WI38 (cell line): Measurements from ENCODE around the gene UPK2.
"Not testable (repeated sequence)": the region's sequence is repeated elsewhere in the genome, so short reads cannot be mapped to it uniquely, and the experiment has no call there.

ENCODE experiments used
- H3K4me3 ChIP-seq: 2 replicates; pipeline ENCODE4 v1.5.1; 2011; ENCODE audit warnings: low read depth, mild to moderate bottlenecking, control low read depth, low read length
- TF ChIP-seq, protein P1 (sequence below): IDR thresholded peaks from 2 replicates; pipeline ENCODE4 v1.5.1; 2012; ENCODE audit warnings: low read depth, mild to moderate bottlenecking, control low read depth, low read length

UPK2 gene

DNA sequence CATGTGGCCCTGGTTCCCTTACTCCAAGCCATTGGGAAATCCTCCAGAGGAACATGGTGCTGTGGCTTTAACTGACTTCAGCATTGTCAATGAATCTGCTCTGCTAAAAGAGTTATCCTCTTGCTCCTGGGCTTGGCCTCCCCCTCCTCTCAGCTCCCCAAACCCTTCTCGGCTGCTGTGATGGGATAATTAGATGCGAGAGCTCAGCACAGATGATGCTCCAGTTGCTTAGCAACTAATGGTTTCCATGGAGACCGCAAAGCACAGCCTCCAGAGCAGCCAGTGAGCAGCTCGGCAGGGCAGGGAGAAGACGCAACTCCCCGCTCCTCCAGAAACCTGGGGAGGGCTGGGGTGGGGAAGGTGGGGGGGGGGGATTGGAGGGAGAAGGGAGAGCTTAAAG, 2.8 kb upstream of the UPK2 start:
- TF ChIP-seq, protein P1, sequence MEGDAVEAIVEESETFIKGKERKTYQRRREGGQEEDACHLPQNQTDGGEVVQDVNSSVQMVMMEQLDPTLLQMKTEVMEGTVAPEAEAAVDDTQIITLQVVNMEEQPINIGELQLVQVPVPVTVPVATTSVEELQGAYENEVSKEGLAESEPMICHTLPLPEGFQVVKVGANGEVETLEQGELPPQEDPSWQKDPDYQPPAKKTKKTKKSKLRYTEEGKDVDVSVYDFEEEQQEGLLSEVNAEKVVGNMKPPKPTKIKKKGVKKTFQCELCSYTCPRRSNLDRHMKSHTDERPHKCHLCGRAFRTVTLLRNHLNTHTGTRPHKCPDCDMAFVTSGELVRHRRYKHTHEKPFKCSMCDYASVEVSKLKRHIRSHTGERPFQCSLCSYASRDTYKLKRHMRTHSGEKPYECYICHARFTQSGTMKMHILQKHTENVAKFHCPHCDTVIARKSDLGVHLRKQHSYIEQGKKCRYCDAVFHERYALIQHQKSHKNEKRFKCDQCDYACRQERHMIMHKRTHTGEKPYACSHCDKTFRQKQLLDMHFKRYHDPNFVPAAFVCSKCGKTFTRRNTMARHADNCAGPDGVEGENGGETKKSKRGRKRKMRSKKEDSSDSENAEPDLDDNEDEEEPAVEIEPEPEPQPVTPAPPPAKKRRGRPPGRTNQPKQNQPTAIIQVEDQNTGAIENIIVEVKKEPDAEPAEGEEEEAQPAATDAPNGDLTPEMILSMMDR = no peak
- H3K4me3 ChIP-seq = no peak overlapping the region

DNA sequence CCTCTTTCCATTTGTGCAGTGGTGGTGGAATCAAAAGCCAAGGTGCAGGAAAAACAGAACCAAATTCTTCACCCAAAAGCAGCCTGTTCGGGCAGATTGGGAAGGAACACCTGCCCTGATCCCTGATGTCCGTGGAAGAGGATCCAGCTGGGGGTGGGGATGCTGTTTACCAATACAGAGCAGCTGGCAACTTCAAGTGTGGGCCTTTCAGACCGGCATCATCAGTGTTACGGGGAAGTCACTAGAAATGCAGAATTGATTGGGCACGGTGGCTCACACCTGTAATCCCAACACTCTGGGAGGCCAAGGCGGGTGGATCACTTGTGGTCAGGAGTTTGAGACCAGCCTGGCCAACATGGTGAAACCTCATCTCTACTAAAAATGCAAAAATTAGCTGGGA, 2.1 kb upstream of the UPK2 start:
- H3K4me3 ChIP-seq = not testable (repeated sequence)

DNA sequence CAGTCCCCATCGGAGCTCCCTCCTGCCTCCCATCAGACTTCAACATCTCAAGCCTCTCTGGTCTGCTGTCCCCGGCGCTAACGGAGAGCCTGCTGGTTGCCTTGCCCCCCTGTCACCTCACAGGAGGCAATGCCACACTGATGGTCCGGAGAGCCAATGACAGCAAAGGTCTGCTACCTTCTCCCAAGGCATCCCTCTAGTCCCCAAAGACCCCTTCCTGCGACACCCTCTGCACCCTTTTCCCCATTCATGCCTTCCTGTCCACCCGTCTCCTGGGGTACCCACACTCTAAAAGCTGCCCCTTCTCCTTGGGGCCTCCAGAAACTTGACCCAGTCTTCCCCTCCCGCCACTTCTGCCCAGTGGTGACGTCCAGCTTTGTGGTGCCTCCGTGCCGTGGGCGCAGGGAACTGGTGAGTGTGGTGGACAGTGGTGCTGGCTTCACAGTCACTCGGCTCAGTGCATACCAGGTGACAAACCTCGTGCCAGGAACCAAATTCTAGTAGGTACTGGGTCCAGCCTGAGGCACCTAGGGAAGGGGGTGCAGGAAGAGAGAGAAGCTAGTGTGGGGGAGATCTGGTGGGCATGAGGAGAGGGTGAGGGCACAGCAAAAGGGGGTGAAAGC, 860 bp downstream of the UPK2 start:
- TF ChIP-seq, protein P1 = no peak
- H3K4me3 ChIP-seq = no peak overlapping the region

DNA sequence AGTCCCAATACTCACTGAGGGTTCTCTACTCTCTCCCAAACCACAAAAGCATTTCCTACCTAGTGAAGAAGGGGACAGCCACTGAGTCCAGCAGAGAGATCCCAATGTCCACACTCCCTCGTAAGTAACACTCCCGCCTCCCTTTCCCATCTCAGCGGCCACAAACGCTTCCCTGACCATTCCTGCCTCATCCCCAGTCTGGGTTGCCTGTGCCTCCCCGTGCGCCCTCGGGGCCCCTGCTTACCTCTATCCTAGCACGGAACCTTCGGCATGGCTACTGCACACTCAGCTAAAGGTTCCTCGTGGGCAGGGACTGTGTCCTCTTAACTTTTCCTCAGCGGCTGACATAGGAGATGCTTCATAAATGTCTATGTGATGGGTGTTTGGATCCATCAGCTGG, 1.5 kb downstream of the UPK2 start:
- TF ChIP-seq, protein P1 = no peak
- no peak overlapping the region for H3K4me3 ChIP-seq

DNA sequence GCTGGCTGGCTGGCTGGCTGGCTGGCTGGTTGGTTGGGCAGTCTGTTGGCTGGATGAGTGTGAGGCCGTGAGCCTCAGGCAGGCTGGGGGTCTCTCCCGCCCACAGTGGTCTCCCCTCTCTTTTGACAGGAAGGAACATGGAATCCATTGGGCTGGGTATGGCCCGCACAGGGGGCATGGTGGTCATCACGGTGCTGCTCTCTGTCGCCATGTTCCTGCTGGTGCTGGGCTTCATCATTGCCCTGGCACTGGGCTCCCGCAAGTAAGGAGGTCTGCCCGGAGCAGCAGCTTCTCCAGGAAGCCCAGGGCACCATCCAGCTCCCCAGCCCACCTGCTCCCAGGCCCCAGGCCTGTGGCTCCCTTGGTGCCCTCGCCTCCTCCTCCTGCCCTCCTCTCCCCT, 1.9 kb downstream of the UPK2 start:
- TF ChIP-seq, protein P1 = no peak
- no peak overlapping the region for H3K4me3 ChIP-seq

DNA sequence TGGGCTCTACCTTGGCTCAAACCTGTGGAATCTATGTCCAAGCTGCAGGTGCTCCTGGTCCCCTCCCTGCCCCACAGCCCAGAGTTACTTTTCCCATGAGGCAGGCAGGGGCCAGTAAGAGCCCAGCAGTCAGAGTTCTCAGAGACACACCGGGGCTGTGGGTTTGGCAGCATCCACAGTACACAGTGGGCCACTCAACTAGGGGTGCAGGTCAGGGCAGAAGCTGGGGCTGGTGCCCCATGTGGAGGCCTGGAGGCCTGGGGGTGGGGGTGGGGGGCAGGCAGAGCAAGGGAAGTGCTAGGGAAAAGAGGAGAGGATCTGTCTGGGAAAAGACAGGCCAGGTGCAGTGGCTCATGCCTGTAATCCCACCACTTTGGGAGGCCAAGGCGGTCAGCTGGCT, 2.5 kb downstream of the UPK2 start:
- TF ChIP-seq, protein P1 = no peak
- H3K4me3 ChIP-seq = no peak overlapping the region

DNA sequence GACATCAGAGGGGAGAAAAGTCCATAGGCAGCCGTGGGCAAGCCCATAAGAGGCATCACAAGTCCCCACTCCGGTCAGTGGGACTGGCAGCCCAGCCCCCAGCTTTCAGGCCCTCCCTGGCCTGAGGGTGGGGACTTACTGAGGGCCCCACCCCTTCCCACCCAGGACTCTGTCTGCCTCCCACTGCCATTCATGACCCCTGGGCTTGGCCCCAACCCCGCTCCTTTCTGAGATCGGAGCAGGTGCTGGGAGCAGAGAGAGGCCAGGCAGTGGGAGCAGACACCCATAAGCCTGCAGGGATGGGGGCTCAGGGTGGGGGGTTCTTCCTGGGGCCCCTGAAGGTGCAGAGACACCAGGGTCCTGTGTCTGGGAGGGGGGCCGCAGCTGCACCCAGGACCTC, 5.1 kb downstream of the UPK2 start:
- H3K4me3 ChIP-seq = no peak overlapping the region
- TF ChIP-seq, protein P1 = no peak

DNA sequence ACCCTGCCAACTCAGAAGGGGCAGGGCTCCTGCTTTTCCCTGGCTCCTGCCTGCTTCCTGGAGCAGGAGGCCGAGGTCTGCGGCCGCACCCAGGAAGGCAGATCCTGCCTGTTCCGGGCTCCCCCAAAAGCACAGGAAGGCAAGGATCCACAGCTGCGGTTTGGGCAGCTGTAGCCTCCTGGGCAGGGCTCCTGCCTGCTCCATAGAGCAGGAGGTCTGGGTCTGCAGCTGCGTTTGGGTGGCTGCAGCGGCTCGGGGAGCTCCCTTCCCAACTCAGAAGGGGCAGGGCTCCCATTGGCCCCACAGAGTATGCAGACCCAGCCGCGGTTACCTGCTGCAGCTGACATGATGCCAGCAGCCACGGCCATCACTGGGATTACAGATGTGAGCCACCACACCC, 5.5 kb downstream of the UPK2 start:
- H3K4me3 ChIP-seq = no peak overlapping the region
- TF ChIP-seq, protein P1 = no peak

DNA sequence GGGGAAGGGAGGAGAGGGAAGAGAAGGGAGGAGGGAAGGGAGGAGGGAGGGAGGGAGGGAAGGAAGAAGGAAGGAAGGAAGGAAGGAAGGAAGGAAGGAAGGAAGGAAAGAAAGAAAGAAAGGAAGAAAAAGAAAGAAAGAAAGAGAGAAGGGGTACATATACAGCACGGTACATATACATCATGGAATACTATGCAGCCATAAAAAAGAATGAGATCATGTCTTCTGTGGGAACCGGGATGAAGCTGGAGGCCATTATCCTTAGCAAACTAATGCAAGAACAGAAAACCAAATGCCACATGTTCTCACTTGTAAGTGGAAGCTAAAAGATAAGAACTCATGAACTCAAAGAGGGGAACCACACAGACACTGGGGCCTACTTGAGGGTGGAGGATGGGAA, 13.4 kb downstream of the UPK2 start:
- H3K4me3 ChIP-seq = not testable (repeated sequence)
